Gastrocnemius medialis (tissue), 4 donors: ENCODE measurements around the gene DVL1. TPM values are rescaled to one million over a fixed set of nuclear protein-coding genes. Genes with fewer than 3 reads are reported as not detected.

Experiments used
- ATAC-seq, 2 donors: fragments of 150-250 bp; one replicate each; pipeline ENCODE4 v1.9.1; 2016
- DNase-seq, 2 donors: peaks; one replicate each; pipeline ENCODE4 v3.0.0-alpha.2; 2019
- H3K27ac ChIP-seq, 4 donors: fragments of 200-600 bp; sonication (generic); 1 replicate in 1 of 4; 2 replicates in 3 of 4; pipeline ENCODE4 v1.5.1; 2016 to 2018; ENCODE audit warnings: mild to moderate bottlenecking in 2 of 4, moderate library complexity in 1 of 4
- H3K27me3 ChIP-seq, 3 donors: fragments of 200-600 bp; sonication (generic) in 2 of 3; 1 replicate in 1 of 3; 2 replicates in 2 of 3; pipeline versions ENCODE4 v1.5.1 to v1.6.0; 2016 to 2019; ENCODE audit warnings: mild to moderate bottlenecking in 1 of 3, moderate library complexity in 1 of 3
- H3K36me3 ChIP-seq, 2 donors: fragments of 200-600 bp; sonication (generic) in 1 of 2; one replicate each; pipeline ENCODE4 v1.5.1; 2017 to 2018
- H3K4me1 ChIP-seq, 2 donors: fragments of 200-600 bp; sonication (generic) in 1 of 2; one replicate each; pipeline ENCODE4 v1.5.1; 2016 to 2017; ENCODE audit warnings: mild to moderate bottlenecking in 2 of 2
- H3K4me3 ChIP-seq, 4 donors: fragments of 200-600 bp; sonication (generic) in 3 of 4; 1 replicate in 1 of 4; 2 replicates in 3 of 4; pipeline ENCODE4 v1.5.1; 2016 to 2019; ENCODE audit warnings: mild to moderate bottlenecking in 2 of 4
- H3K9me3 ChIP-seq, 3 donors: fragments of 200-600 bp; sonication (generic) in 2 of 3; 1 replicate in 1 of 3; 2 replicates in 2 of 3; pipeline ENCODE4 v1.5.1; 2016 to 2019
- POLR2A ChIP-seq, 2 donors: fragments of 450-650 bp; IDR thresholded peaks; one replicate each; pipeline ENCODE4 v1.6.1; 2017; ENCODE audit warnings: antibody characterized with exemption in 2 of 2, mild to moderate bottlenecking in 2 of 2, moderate library complexity in 2 of 2
- in situ Hi-C, 4 donors: fragments of 200-750 bp; cut with MboI; loops; one replicate each; pipeline versions ENCODE4 v1.15.0 to v1.8.0; 2017; ENCODE audit warnings: low sequenced_read_pairs in 4 of 4
- intact Hi-C: fragments of 100-400 bp; cut with DNase I; formaldehyde crosslinking; loops from one replicate; pipeline ENCODE4 v1.15.1; 2023; ENCODE audit warnings: low total_unique reads
- total RNA-seq, 4 donors: library from RNA; depleted of rRNA; stranded (reverse); fragments of >200 nt; gene quantifications; one replicate each; pipeline versions ENCODE4 v1.1.0 to v1.2.3, GENCODE V29; 2016
- TF ChIP-seq, protein P1 (sequence below), 5 experiments: fragments of 450-650 bp in 3 of 5; fragments of 200-600 bp in 2 of 5; sonication (generic) in 2 of 5; IDR thresholded peaks in 4 of 5; conservative IDR thresholded peaks in 1 of 5; 1 replicate in 4 of 5; 2 replicates in 1 of 5; pipeline ENCODE4 v1.5.1; 2016 to 2019; ENCODE audit warnings: antibody characterized with exemption in 5 of 5, mild to moderate bottlenecking in 3 of 5, moderate library complexity in 3 of 5

Gene DVL1
- total RNA-seq, 4 donors from 2014 or later, result 196 to 311 (median 258) TPM

DNA sequence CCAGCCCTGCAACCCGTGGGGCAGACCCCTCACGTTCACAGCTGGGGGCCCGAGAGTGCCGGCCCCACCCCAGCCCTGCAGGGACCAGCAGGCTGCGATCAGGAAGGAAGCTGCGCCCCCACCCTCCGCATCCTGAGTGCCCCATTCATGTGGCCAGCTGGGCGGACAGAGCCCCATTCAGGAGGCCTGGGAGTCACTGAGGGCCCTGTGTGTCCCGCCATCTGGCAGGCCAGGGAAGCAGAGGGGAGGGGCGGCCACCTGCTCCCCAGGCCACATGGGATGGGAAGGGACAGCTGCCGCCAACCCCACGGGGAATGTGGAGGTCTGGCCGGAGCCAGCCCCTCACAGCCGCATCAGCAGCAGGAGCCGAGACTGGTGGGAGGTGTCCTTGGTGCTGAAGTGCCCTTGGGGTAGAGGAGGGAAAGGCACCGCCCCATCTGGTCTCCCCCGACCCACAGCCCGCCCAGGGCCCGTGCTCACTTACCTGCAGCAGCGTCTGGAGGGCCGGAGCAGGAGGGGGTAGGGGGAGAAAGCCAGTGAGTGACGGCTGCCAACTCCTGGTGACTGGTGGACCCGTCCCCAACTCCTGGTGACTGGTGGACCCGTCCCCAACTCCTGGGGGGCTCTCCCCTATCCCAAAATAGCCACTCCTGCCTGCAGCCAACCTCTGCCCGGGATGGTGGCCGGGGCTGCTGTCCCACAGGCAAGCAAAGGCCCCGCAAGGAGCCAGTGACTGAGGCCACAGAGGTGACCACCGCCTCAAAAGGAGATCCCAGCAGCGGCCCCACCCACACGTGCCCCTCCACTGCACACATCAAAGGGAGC is 50.1 kb downstream of the DVL1 start:
- Histone ChIP-seq H3K4me1 (peaks cover 0 to 4% of the 10 kb centered on the region in 2 donors), H3K27ac (no peak overlapping the region), H3K9me3 (no peaks in the 10 kb centered on the region), H3K27me3 (no peaks in the 10 kb centered on the region), H3K36me3 (peaks cover 0 to 8% of the 10 kb centered on the region in 2 donors), H3K4me3 (no peak overlapping the region)
- no peak for DNase-seq
- in situ Hi-C loops, result no loop called here
- intact Hi-C loops, result no loop called here
- TF ChIP-seq, protein P1, sequence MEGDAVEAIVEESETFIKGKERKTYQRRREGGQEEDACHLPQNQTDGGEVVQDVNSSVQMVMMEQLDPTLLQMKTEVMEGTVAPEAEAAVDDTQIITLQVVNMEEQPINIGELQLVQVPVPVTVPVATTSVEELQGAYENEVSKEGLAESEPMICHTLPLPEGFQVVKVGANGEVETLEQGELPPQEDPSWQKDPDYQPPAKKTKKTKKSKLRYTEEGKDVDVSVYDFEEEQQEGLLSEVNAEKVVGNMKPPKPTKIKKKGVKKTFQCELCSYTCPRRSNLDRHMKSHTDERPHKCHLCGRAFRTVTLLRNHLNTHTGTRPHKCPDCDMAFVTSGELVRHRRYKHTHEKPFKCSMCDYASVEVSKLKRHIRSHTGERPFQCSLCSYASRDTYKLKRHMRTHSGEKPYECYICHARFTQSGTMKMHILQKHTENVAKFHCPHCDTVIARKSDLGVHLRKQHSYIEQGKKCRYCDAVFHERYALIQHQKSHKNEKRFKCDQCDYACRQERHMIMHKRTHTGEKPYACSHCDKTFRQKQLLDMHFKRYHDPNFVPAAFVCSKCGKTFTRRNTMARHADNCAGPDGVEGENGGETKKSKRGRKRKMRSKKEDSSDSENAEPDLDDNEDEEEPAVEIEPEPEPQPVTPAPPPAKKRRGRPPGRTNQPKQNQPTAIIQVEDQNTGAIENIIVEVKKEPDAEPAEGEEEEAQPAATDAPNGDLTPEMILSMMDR (IDR thresholded peaks at IDR 0.05 in 4 of 5, conservative IDR thresholded peaks at IDR 0.05 in 1 of 5), result no peak
- TF ChIP-seq POLR2A (IDR thresholded peaks at IDR 0.05), result no peak
- no peak for ATAC-seq

DNA sequence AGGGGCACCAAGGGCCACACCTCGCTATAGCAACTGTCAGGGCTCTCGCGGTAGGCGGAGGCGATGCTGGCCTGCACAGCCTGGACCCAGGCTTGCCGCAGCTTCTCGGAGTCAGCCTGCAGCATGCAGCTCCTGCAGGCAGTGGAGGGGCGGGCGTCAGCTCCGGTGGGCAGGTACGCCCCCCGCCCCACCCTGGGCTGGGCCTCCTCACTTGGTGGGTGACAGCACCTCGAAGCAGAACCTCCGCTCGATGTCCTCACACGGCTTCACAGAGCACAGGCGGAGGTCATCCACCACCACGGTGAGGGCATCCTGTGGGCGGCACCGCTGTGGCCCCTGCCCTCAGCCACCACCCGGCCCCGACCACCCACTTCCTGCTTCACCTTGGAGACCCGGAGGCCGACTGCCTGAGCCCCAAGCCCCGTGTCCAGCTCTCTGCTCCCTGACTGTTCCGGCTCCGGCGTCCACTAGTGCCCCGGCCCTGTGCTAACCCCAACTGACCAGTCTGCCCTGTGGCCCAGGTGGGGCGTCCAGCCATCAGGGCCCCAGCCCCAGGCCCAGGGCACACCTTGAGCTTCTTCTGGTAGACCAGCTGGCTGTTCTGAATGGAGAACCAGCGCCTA is 51.3 kb downstream of the DVL1 start:
- Histone ChIP-seq H3K4me1 (no peaks in the 10 kb centered on the region), H3K4me3 (no peak overlapping the region), H3K27ac (no peak overlapping the region), H3K9me3 (no peaks in the 10 kb centered on the region), H3K27me3 (no peaks in the 10 kb centered on the region), H3K36me3 (peaks cover 0 to 8% of the 10 kb centered on the region in 2 donors)
- in situ Hi-C loops, result no loop called here
- intact Hi-C loops, result no loop called here
- no peak for DNase-seq
- no peak for TF ChIP-seq POLR2A (IDR thresholded peaks at IDR 0.05)
- TF ChIP-seq, protein P1 (IDR thresholded peaks at IDR 0.05 in 4 of 5, conservative IDR thresholded peaks at IDR 0.05 in 1 of 5), result no peak
- ATAC-seq, result no peak

DNA sequence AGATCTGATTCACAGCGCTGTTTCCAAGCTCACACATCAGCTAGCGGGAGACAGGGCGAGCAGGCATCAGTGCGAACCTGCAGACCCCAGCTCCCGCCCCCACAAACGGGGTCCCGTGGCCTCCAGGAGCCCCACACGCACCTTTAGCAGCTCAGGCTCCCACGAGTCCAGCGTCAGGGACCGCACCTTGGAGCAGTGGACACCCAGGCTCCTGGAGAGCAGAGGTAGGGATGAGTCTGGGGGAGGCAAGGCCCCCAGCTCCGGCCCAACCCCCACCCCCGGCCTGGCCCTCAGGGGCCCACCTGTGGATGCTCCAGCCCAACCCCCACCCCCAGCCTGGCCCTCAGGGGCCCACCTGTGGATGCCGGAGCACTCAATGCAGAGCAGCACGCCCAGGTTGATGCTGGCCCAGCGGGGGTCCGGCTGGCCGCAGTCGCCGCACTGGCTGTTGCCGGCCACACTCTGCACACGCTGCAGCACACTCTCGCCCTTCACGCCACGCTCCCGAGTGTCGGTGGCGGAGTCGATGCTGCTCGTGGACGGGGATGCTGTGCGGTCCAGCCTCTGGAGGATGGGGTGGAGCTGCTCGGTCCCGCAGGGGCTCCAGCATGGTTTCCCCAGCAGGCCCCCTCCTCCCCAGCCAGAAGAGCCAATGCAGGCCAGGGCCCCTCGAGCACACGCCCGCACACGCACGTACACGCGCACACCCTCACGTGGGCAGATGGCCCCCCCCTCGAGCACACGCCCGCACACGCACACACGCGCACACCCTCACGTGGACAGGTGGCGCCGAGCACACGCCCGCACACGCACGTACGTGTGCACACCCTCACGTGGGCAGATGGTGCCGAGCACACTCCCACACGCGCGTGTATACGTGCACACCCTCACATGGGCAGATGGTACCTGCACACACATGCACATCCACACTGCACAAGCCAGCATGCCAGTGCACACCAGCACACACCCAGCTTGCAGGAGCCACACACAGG is 52.9 kb downstream of the DVL1 start:
- Histone ChIP-seq H3K27ac (no peak overlapping the region), H3K27me3 (no peaks in the 10 kb centered on the region), H3K4me1 (no peaks in the 10 kb centered on the region), H3K4me3 (no peak overlapping the region), H3K9me3 (no peaks in the 10 kb centered on the region), H3K36me3 (peaks cover 0 to 8% of the 10 kb centered on the region in 2 donors)
- DNase-seq, result no peak
- no peak for ATAC-seq
- intact Hi-C loops, result no loop called here
- no peak for TF ChIP-seq POLR2A (IDR thresholded peaks at IDR 0.05)
- TF ChIP-seq, protein P1 (IDR thresholded peaks at IDR 0.05 in 4 of 5, conservative IDR thresholded peaks at IDR 0.05 in 1 of 5), result no peak
- in situ Hi-C loops, result no loop called here

DNA sequence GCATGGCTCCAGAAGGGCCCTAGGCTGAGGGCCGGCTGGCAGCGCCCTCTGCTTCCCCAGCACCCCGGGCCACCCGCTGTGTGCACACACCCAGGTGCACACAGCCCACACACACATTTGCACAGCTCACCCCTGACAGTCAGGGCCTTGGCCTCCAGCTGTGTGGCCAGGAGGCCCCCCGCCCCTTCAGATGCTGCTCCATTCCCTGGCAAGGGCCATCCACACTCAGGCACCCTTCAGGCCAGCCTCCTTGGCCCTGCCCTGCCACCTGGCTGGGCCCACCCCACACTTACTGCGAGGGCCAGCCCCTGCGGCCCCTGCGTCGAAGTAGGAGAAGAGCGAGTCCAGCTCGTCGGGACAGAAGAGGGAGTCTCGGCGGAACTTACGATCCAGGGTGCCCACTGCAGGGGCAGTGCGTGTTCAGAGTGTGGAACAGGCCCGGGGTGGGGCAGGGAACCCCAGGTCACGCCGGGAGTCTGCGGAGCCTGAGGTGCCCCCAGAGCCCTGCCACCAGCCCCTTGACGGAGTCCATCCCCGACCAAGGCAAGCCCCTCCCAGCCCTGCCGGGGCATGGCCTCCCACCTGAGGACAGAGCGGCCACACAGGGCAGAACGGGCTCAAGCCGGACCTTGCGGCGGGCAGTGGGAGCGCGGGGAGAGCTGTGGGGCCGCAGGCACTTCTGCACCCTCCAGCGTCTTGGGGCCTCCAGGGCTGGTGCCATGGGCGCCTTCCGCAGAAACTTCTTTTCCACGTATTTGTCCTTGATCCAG is 53.9 kb downstream of the DVL1 start:
- Histone ChIP-seq H3K27me3 (no peaks in the 10 kb centered on the region), H3K9me3 (no peaks in the 10 kb centered on the region), H3K4me1 (no peaks in the 10 kb centered on the region), H3K4me3 (no peak overlapping the region), H3K36me3 (peaks cover 0 to 8% of the 10 kb centered on the region in 2 donors), H3K27ac (no peak overlapping the region)
- in situ Hi-C loops, result no loop called here
- TF ChIP-seq POLR2A (IDR thresholded peaks at IDR 0.05), result no peak
- TF ChIP-seq, protein P1 (IDR thresholded peaks at IDR 0.05 in 4 of 5, conservative IDR thresholded peaks at IDR 0.05 in 1 of 5), result no peak
- intact Hi-C loops, result no loop called here
- ATAC-seq (no peak), DNase-seq (no peak)
